HFF-Myc (cell line): ENCODE results near the gene KCNH1.

Experiments
- DNase-seq: peaks from one replicate; pipeline ENCODE4 v3.0.0-alpha.2; 2011; ENCODE audit warnings: low read depth; ENCODE audit errors: extremely low read depth
- H3K4me3 ChIP-seq: replicated peaks from 2 replicates; pipeline ENCODE4 v1.5.1; 2011; ENCODE audit warnings: low read depth, mild to moderate bottlenecking, control low read depth, low read length
- CTCF ChIP-seq: IDR thresholded peaks from 2 replicates; pipeline ENCODE4 v1.5.1; 2012; ENCODE audit warnings: mild to moderate bottlenecking, low read depth, low read length, control low read depth; ENCODE audit errors: missing control alignments

Gene KCNH1

GRCh38 chr1:210657806-210658205, 476.1 kb downstream of the KCNH1 start:
- DNase-seq: no peak
- no peak overlapping the region for H3K4me3 ChIP-seq
- no peak for TF ChIP-seq CTCF

DNA sequence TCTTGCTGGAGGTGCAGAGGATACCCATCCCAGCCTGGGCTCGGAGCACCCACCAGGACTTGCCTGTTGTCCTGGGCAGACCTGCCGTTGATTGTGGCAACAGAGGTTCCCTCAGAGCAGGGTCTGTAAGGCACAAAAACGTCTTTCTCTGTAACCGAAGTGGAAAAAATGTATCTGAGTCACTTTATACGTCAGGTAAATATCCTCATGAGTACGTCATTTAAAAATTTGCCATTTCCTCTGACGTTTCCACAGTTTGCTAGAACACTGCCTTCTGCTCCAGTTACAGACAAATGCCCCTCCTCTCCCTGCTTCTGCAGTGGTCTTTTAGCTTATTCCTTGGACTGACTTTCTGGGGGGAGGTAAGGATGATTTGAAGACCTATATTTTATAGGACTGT, 478.4 kb downstream of the KCNH1 start:
- no peak for TF ChIP-seq CTCF
- no peak for DNase-seq

DNA sequence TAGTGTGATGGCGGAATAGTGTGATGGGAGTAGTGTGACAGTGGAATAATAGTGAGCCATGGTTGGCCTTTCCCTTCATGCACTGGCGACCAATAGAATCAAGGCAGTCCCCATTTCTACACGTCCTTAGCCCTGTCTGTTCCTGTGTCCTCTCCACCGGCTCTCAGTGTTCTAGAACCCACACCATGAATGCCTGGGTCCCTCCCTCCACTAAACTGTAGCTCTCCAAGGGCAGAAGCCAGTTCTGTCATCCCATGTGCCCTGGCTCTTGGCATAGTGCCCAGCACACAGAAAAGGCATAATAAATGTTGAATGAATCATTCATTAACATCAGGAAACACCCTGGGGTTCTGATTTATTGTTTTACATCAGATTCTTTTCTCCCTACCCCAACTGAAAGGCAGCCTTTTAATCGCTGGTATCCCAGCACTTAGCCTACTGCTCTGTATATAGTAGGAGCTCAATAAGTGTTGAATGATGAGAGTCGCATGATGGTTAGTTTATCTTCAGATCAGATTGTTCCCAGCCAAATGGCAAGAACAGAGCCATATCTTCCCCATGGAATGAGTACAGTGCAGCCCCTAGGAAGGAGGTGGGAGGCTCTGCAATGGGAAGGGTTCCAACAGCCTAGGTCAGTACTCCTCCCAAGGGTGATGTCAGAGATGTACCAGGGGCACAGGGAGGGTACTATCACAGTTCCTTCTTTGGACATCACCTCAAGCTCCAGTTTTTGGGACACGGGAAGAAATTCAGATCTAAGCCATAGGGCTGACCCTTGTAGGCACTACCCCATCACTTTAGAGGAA, 479.6 kb downstream of the KCNH1 start:
- no peak overlapping the region for H3K4me3 ChIP-seq
- DNase-seq: no peak
- TF ChIP-seq CTCF: no peak

More for the DNA sequence above, 478.4 kb downstream of the KCNH1 start:
- no peak overlapping the region for H3K4me3 ChIP-seq

GRCh38 chr1:210653771-210654170, 480.2 kb downstream of the KCNH1 start:
- TF ChIP-seq CTCF: no peak
- DNase-seq: no peak

DNA sequence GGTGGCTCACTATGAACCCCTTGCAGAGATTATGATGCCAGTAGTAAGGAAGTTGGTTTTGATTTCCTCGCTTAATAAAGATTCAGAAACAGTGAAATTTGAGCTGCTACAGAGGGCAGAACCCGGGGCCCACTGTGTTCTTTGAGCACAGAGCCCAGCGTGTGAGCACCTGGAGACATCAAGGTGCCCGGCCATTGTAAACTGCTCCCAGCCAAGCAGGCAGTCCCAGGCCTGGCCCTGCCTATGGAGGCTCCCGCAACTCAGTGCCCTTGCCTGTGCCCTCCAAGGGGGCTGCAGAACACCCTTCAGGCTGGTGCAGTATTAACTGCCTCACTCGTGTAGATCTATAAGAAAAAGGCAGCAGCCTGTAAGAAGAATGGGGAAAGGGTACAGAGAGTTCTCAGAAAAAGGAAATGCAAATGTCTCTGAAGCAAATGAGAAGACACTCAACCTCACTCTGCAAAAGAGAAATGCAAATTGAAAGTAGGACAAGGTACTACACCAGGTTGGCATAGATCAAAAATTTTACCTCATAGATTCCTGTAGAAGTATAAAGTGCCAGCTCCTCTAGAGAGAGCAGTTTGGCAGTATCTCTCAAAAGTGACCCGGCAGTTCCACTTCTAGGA, 481.5 kb downstream of the KCNH1 start:
- TF ChIP-seq CTCF: no peak
- DNase-seq: no peak
- no peak overlapping the region for H3K4me3 ChIP-seq

More at GRCh38 chr1:210653771-210654170, 480.2 kb downstream of the KCNH1 start:
- H3K4me3 ChIP-seq: no peak overlapping the region

DNA sequence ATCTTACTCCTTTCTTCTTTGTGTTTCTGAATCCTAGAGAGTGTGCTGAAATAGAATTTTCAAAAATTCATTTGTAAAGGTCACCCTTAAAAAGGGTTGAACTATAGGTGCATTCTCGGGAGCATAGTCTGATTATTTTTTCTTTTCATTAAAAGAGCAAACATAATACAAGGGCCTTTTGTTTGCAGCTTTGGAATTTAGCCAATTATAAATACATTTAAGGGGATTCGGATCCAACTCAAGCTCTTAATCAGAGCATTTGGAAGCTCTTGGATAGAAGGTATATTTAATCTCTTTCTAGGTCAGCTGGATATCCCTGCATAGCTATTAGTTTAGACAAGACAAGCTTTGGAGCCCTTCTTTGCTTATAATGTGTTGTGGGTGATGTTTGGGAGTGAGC, 483.5 kb downstream of the KCNH1 start:
- H3K4me3 ChIP-seq: no peak overlapping the region
- no peak for TF ChIP-seq CTCF
- no peak for DNase-seq
